ENCODE measurements around the gene FABP7.
"Not testable (repeated sequence)": the region's sequence is repeated elsewhere in the genome, so short reads cannot be mapped to it uniquely, and the experiment has no call there.

The FABP7 gene

GRCh38 chr6:122779667-122780066, at the start of gene FABP7:
FABP7 (plus strand) TSS chr6:122779716; CDS start chr6:122779795, 79 bp downstream.
- no peak for DNase-seq

- no peak for DNase-seq
These were observed 49.2 kb upstream of the FABP7 start for GRCh38 chr6:122730334-122730733.

GRCh38 chr6:122730775-122731386, 48.6 kb upstream of the FABP7 start:
- DNase-seq = peak; percentile 5

GRCh38 chr6:122733259-122733658, 46.3 kb upstream of the FABP7 start:
- DNase-seq = no peak

GRCh38 chr6:122734529-122735395, 44.8 kb upstream of the FABP7 start:
- DNase-seq = no peak

GRCh38 chr6:122735582-122735981, 43.9 kb upstream of the FABP7 start:
- no peak for DNase-seq

GRCh38 chr6:122736163-122736562, 43.4 kb upstream of the FABP7 start:
- no peak for DNase-seq

- no peak for DNase-seq
These were observed 42.9 kb upstream of the FABP7 start for GRCh38 chr6:122736616-122737015.

GRCh38 chr6:122740091-122740490, 39.4 kb upstream of the FABP7 start:
- DNase-seq = no peak

GRCh38 chr6:122740936-122741335, 38.6 kb upstream of the FABP7 start:
- DNase-seq = no peak

- not testable (repeated sequence) for DNase-seq
These were observed 35.3 kb upstream of the FABP7 start for GRCh38 chr6:122744247-122744646.

GRCh38 chr6:122744856-122745255, 34.7 kb upstream of the FABP7 start:
- not testable (repeated sequence) for DNase-seq

GRCh38 chr6:122746688-122747087, 32.8 kb upstream of the FABP7 start:
- DNase-seq = no peak

GRCh38 chr6:122747573-122747972, 31.9 kb upstream of the FABP7 start:
- DNase-seq = no peak

GRCh38 chr6:122748945-122749344, 30.6 kb upstream of the FABP7 start:
- DNase-seq = not testable (repeated sequence)

GRCh38 chr6:122749451-122750050, 30.0 kb upstream of the FABP7 start:
- DNase-seq = no peak

GRCh38 chr6:122751326-122751725, 28.2 kb upstream of the FABP7 start:
- no peak for DNase-seq

- DNase-seq = no peak
These were observed 27.1 kb upstream of the FABP7 start for GRCh38 chr6:122752459-122752858.

GRCh38 chr6:122753000-122753687, 26.4 kb upstream of the FABP7 start:
- DNase-seq = no peak

- DNase-seq = no peak
These were observed 25.8 kb upstream of the FABP7 start for GRCh38 chr6:122753688-122754056.

GRCh38 chr6:122754191-122754731, 25.3 kb upstream of the FABP7 start:
- no peak for DNase-seq

GRCh38 chr6:122755901-122756300, 23.6 kb upstream of the FABP7 start:
- no peak for DNase-seq

GRCh38 chr6:122758927-122759334, 20.6 kb upstream of the FABP7 start:
- DNase-seq = no peak
